Stimulated activated CD8-positive, alpha-beta memory T cell treated with anti-CD3 and anti-CD28 coated beads, Interleukin-12 subunit alpha, Interleukin-12 subunit beta, amount 100 ng/mL, for 1 hour (primary cell): ENCODE measurements around the gene MMP15.

ENCODE experiments used
- DNase-seq: peaks from one replicate; pipeline ENCODE4 v3.0.0-alpha.2; 2020; ENCODE audit warnings: low read depth

The MMP15 gene

DNA sequence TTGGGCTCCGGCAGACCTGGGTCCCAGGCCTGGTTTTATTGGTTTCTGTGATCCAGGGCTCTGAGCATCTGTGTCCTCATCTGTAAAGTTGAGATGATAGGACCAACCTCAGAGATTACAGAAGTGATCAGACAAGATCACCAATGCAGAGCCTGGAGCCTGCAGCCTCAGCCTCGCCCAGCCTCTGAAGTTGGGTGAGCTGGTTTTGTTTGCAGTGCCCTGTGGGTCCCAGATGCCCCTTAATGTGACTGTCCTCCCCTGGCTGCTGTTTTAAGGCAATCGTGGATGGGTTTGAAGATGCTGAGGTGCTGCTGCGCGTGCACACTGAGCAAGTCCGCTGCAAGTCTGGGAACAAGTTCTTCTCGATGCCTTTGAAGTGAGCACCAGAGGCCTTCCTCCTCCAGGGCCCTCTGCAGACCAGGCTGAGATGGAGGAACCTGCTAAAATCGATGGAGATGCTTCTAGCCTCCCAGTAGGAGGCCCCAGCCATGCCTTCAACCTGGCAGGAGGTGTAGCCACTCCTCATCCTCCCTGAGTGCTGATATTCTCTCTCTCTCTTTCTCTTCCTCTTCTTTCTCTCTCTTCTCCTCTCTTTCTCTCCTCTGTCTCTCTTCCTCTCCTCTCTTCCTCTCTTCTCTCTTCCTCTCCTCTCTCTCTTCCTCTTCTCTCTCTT lies 5.6 kb upstream of the MMP15 start:
- no peak for DNase-seq

DNA sequence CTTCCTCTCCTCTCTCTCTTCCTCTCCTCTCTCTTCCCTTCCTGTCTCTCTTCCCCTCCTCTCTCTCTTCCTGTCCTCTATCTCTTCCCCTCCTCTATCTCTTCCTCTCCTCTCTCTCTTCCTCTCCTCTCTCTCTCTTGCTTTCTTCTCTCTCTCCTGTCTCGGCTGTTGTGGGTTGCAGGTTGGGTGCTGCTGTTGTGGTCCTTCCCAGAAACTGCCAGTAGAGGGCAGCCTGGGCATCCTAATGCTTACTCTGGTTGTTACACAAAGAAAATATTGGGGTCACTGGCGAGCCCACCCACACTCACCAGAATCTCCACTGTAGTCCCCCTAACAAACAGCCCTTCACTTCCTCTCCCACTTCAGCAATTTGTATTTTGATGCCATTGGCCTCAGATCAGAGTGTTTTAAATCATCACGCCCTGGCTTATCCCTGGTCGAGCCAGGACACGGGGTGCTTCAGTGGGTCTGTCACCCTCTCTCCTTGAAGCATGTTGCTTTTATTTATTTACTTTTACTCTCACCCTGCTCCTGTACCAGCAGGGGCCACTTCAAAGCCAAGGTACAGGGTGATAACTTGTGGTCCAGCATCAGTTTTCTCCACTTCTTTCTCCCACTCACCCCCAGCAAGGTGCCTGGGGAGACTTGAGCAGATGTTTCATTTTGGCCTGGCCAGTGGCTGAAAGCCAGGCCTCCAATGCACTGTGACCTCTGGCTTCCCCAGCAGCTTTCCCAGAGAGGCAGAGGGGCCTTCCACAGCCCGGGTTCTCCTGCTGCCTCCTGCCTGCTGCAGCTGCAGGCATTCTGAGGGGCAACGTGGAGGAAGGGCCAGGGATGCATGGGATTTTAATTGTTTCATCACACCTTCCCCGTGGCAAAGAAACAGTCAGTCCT lies 4.7 kb upstream of the MMP15 start:
- no peak for DNase-seq

DNA sequence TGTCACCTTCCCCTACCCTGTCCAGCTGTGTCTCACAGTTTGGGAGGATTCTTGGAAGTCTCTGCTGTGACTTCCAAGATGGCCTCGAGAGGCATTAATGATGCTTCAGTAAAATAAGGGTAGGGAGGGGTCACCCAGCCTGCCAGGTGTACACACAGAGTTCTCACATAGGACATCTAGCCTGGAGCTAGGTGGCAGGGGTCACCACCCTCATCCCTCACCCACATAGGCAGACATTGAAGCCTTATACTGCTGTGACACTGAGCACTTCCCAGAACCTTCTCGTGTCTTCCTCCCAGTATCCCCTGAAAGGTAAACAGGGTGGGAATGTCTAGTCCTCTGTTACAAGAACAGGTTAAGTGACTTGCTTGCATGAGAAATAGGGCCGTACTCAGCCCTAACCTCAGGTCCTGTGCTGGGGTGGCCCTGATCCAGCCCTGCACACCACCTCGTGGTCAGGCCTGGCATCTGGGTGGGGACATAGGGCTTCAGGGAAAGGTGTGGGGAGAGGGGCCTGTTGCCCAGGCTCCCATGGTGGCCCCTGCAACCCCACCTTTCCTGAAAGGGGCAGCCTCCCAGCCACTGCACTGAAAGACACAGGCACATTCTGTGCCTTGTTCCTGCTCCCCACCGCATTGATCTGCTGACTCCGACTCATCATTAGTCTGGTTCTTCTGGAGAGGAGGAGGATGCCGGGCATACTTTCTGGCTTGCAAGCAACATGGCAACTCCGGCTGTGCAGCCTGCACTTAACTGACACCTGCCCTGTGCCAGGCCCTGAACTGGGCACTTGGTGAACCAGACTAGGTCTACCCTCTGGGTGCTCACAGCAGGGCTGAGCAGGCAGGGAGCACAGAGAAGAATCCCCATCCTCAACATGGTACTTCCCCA lies 3.6 kb upstream of the MMP15 start:
- DNase-seq: no peak

DNA sequence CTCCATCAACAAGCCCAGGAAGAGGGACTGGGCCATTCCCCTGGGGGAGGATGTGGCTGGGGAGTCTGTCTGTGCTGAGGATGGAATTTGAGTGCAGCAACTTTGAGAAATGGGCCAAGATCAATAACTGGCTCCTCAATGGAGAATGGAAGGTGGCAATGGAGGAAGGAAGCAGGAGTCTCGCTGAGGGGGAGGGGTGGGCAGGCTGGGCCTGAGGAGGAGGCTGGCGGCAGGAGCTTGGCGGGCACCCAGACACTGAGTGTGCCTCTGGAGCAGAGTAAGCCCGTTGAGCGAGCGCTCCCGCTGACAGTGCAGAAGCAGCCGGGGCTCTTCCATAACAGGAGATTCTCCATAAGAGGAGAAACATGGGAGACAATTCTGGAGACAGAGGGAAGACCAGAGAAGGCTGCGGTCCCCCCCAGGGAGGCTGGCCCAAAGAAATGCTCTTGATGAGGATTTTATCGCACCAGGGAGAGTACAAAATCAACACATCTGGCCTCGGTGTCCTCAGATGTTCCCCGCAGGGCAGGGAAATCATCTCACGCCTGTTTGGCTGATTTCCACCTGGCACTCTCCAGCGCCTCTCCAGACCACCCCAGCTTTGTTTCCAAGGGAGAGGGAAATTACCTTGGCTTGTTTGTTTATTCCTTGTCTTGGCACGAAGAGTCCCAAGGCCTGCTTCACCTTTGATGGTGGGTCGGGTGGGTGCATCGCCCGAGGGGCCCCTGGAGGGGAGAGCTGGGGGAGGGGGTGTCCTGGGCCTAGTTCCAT lies 2.8 kb upstream of the MMP15 start:
- DNase-seq: no peak

DNA sequence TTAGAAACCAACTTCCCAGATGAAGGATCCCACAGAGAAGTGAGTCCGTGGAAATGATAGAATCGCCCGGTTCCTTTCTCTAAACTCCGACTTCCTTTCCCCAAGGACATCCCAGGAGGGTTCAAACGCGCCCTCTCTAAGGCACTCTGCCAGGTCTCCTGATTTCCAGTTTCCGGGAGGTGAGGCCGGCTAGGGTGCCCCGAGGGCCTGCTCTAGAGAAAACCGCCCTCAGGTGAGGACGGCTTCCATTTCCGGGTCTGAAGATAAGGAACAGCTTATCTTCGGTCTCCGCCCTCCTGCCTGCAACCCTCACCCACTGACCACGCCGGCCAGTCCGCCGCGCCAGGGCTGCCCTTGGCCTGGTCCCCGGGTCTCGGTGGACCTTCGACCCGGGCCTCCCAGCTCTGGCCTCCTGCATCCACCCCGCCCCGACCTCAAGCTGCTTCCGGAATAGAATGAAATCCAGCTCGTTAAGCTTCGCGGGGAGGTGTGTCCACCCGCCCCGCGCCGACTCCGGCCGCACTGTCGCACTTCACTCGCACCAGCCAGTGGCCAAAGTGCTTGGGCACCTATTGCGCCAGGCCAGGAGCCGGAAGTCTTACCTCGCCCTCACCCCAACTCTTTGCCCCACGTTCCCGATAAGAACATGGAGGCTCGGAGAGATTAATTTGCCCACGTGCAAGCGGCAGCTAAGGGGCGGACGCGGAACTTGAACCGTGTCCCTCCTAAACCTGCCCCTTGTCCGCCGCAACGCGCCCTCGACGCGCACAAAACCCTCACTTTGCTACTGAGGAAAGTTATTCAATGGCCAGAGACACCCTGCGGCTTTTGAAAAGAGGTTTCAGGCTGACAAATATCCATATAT lies 836 bp upstream of the MMP15 start:
- DNase-seq: no peak

DNA sequence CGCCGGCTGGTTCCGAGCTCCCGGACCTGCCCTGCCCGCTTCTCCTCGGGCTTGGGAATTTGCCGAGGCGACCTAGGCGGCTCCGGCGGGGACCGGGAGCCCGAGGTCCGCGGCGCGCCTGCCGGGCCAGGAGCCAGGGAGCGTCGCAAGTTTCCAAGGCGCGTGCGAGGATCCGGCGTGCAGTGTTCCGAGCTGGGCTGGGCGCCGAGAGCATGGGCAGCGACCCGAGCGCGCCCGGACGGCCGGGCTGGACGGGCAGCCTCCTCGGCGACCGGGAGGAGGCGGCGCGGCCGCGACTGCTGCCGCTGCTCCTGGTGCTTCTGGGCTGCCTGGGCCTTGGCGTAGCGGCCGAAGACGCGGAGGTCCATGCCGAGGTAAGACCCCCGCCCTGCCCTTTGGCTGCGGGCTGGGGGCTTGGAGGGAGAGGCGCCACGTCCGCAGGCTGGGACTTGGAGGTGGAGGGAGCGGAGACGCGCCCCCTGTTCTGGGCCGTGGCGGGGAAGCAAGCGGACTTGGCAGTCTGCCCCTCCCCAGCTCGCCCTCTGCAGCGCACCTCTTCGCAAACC lies 668 bp downstream of the MMP15 start:
- DNase-seq: no peak

DNA sequence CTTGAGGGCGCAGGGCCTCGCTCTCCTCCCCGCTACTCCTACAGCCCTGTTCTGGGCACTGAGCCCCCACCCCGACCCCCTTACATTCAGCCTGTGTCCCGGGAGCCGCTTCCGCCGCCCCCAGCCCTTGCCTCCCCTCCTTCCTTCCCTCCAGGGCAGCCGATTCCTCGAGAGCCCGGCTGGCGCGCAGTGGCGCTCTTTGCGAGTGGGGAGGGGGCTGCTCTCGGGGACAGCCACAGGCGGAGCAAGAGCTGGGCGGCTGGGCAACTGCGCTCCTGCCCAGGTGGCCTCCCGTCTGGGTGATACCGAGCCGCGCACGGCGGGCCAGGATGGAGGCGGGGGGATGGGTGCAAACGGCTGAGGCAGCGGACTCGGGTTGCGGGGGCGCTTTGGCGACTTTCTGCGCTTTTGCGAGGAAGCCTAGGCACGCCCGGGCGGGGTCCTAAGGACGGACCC lies 1.2 kb downstream of the MMP15 start:
- no peak for DNase-seq

DNA sequence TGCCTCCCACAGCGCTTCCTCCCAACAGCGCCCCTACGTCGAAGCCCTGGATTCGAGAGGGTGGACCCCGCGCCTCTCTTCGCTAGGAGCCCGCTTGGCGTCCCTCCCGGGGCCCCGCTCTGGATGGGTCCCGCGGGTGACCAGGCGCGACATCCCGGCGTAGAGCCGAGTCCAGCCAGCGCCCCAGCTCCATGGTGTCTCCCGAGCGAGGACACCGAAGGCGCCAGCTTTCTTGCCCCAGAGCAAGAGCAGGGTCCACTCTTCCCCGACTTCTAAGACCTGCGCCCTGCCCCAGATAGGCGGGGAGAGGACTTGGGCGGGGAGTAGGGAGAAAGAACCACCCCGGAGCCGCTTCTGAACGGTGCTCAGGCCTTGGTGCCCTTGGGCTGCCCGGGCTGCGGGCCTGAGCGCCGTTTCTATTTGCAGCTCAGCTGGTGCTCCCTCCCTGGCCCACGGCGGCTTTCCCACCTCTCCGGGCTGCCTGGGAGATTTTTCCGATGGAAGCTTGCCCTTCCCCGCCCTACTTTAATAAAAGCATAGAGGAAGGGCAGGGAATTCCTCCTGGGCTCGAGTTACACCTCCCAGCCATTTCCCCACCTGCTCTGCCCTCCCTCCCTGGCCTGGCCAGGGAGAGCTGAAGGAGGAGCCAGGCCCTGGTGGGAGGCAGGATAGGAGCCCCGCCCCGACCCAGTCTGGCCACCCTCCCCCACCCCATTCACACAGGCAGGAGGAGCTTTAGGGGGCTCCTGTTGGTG lies 1.8 kb downstream of the MMP15 start:
- DNase-seq: no peak

DNA sequence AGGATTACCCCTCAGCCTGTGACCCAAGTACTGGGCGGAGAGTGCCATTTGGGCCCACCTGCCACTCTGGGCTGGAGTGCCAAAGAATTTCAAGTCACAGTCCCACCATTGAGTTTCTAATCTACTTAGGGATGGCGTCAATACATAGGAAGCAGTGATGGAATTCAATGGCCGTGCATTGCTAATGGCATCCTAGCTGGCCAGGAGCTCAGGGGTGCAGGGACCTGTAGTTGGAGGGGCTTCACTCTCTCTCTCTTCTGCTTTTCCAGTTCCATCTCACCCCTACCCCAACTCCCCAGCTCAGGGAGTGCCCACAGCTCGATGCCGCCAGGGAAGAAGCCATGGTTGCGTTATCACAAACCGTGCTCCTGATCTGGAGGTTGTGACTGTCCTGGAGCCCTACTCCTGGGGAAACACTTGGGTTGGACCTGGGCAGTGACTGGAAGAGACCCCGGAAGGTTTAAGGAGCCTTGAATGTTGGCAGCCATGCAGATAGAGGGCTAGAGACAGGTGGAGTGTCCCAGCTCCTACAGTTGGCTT lies 2.4 kb downstream of the MMP15 start:
- DNase-seq: no peak

DNA sequence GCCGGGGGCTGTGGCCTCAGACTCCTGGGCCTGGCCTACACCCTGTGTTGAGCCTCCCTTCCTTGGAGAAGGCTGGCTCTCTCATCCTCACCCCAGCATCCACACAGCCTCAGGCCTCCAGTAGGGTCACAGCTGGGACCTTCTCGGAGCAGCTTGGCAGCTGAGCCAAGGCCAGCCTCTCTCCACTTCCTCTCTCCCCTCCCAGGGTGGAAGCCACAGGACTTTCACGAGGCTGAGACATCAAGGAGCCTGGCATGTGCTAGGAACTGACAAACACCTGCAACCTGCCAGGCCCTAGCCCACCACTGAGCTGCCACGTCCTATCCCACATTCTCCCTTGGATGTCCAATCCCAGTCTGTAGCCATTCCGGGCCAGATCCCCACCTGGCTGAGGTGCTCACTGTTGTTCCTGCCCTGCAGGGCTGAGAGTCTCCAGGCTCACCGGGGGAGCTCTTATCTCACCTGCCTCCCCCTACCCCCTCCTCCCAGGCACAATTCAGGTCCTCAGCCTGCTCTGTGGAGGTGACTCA lies 3.1 kb downstream of the MMP15 start:
- DNase-seq: no peak

DNA sequence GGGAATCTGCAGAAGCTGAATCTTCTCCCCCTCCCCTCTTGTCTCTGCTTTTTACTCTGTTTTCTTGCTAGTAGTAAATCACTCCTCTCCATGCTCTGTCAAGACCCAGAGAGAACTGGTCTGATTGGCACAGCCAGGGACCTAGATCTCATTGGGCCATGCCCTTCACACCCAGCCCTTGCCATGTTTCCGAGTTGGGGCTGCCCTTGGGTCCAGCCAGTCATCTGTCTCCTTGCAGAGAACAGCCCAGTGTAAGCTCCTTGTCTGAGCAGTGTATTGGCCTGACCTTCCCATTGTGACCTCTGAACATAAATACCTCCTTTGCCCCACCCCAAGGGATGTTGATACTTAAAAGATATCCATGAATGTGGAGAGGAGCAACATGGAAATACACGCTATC lies 3.9 kb downstream of the MMP15 start:
- no peak for DNase-seq

DNA sequence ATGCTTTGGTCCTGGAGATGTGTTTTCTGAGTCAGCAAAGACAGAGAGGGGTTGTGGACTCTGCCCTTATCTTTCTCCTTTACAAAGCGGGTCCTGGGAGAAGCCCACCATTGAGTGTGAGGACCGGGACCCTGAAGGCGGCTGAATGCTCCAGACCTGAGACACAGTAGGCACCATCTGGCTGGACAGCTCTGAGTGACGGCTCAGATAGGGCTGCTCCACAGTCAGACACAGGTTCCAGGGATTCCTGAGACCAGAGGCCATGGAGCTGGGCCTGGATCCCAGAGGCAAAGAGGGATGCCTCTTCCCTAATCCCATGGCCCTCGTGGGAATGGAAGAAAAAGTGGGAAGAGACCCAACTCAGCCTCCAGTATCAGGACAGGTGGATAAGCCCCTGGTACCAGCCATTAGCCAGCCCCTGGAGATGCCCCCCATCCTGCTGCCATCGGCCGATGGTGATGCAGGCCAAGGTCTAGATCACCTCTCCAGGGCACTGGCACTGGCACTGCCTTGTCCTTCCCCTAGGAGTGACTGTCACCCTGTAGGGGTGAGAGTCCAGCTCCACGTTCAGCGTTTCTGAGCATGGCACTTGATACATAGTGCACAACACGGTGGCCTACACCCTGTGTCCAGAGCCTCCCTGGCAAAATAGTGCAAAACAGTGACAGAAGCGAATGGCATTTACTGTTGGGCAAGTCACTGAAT lies 4.7 kb downstream of the MMP15 start:
- no peak for DNase-seq

DNA sequence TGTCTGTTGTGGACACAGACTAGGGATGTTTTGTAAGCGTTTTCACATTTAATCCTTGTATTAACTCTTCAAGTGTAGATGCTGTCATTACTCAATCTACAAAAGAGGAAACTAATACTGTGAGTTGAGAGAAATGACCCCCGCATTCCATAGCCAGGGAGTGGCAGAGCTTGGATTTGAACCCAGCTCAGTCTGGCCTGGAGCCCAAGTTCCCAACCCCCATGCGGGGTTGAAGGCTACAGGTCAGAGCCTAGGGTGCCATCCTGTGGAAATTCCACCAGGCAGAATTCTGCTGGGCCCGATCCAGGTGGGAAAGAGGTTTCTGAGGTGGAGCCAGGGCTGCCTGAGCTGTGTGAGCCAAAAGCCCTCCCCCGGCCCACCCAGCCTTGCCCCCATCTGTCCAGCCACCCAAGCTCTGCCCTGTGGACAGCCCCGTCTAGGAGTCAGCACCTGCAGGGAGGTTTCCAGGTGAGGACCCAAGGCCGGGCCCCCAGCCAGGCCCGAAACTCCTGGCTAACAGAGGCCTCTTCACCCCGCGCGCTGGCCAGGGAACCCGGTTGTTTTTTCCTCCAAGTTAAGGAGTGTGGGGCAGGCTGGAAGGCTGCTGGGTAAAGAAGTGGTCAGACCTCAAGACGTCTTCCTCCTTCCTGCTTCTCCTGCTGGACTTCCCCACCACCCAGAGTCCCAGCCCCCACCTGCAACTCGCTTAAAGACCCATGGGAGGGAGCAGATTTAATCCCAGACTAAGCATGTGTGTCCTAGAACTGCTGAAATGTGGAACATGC lies 5.7 kb downstream of the MMP15 start:
- no peak for DNase-seq

DNA sequence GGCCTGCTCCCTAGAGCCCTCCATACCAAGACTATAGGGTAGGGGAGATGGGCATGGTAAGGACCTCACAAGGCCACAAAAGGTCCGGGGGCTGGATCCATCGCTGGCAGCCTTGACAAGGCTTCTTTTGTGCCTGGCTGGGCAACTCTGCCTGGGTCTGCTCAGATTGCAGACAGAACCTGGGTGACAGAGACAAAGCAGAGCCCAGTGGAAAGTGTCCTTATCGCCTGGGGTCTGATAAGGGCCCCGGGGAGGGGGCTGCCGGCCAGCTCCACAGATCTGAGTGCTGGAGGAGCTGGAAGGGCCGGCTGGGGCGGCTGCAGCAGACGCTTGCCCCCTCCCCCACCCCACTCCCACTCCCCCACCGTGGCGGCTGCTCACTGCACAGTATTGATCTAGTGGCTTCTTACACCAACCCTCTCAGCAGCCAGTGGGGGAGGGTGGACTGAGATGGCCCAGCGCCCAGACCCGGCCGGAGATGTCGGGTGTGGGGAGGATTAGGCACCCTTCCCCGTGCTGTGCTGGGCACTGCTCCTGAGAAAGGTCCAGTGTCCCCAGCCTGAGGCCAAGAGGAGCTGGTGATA lies 7.2 kb downstream of the MMP15 start:
- no peak for DNase-seq

DNA sequence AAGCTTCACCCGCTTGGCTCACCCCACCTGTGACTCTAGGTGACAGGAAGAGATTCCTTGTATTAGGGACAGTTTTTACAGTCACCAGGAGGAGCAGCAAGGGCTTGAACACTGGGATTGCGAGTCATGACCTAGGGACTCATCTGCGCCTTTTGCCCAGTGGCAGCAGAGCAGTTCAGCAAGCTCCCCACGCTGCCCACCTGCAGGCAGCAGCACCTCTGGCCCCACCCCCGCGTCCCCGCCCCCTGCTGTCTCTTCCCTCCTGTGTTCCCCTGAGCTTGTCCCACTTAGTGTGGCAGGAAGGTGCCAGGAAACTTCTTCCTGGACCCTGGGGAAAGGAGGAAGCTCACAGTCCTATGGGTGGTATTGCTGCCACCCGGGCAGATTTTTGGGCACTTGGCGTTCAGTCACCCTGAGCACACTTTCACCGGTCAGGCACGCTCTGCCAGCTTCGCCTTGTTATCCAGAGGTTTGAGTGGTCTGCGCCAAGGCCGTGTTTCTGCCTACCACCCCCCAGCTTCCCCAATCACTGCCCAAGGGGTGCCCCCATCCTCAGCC lies 8.7 kb downstream of the MMP15 start:
- DNase-seq: no peak

DNA sequence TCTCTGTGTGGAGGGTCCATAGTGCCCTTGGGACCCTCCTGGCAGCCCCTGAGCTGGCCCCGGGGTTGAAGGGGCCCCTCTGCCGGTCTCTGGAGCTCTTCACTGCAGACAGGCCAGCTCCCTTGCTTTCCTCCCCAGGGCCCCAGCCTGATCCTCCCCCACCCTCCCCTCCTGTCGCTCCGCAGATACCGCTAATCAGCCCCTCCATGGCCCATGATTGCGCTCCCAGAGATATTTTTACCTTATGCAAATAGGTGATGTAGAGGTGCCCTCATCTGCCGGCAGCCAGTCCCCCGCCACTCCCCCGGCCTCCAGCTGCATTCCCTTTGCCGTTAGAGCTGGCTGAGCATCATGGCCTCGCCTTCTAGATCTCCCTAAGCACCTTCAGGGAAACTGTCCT lies 9.2 kb downstream of the MMP15 start:
- no peak for DNase-seq
